Uterus (tissue), 4 donors: ENCODE data around the gene ZNF853. TPM values are rescaled to one million over a fixed set of nuclear protein-coding genes. Genes with fewer than 3 reads are reported as not detected.

Experiments
- DNase-seq, 2 donors: peaks; one replicate each; pipeline ENCODE4 v3.0.0-alpha.2; 2019 to 2020
- H3K27ac ChIP-seq, 2 donors: fragments of 200-600 bp; sonication (generic); 1 replicate in 1 of 2; 2 replicates in 1 of 2; pipeline ENCODE4 v1.5.1; 2016 to 2018
- H3K27me3 ChIP-seq, 2 donors: fragments of 200-600 bp; sonication (generic); one replicate each; pipeline ENCODE4 v1.5.1; 2018 to 2019; ENCODE audit warnings: control low read depth in 1 of 2
- H3K36me3 ChIP-seq, 2 donors: fragments of 200-600 bp; sonication (generic); one replicate each; pipeline ENCODE4 v1.5.1; 2019; ENCODE audit warnings: control low read depth in 1 of 2
- H3K4me1 ChIP-seq, 2 donors: fragments of 200-600 bp; sonication (generic); one replicate each; pipeline ENCODE4 v1.5.1; 2018 to 2019; ENCODE audit warnings: control low read depth in 1 of 2
- H3K4me3 ChIP-seq, 2 donors: fragments of 200-600 bp; sonication (generic); 1 replicate in 1 of 2; 2 replicates in 1 of 2; pipeline ENCODE4 v1.5.1; 2018 to 2019; ENCODE audit warnings: mild to moderate bottlenecking in 1 of 2
- H3K9me3 ChIP-seq, 2 donors: fragments of 200-600 bp; sonication (generic); one replicate each; pipeline ENCODE4 v1.5.1; 2019; ENCODE audit warnings: control low read depth in 1 of 2
- CTCF ChIP-seq, 4 experiments: fragments of 200-600 bp in 2 of 4; fragments of 450-650 bp in 2 of 4; sonication (generic) in 2 of 4; IDR thresholded peaks; one replicate each; pipeline ENCODE4 v1.5.1; 2016 to 2019; ENCODE audit warnings: antibody characterized with exemption in 4 of 4, mild to moderate bottlenecking in 2 of 4, moderate library complexity in 1 of 4
- POLR2A ChIP-seq, 2 donors: fragments of 450-650 bp; IDR thresholded peaks; one replicate each; pipeline ENCODE4 v1.6.1; 2016; ENCODE audit warnings: antibody characterized with exemption in 2 of 2, mild to moderate bottlenecking in 1 of 2, moderate library complexity in 1 of 2
- intact Hi-C: fragments of 100-400 bp; cut with DNase I; formaldehyde crosslinking; loops from one replicate; pipeline ENCODE4 v1.15.1; 2023; ENCODE audit warnings: low total_unique reads
- total RNA-seq, 4 donors: library from RNA; depleted of rRNA in 3 of 4; stranded (reverse); fragments of >200 nt in 3 of 4; gene quantifications; one replicate each; pipeline versions ENCODE4 v1.1.0 to v1.2.4, GENCODE V29; 2014 to 2023
- donor health status: DM: yes; HTN: yes; CAD: no.

Gene ZNF853
- total RNA-seq, 4 donors from 2014 or later, result 0.88 to 20.7 (median 11.8) TPM

- H3K9me3 ChIP-seq, result no peaks in the 10 kb centered on the region
- peaks cover 0 to 7% of the 10 kb centered on the region in 2 donors for H3K4me1 ChIP-seq
- no peaks in the 10 kb centered on the region for H3K36me3 ChIP-seq
- intact Hi-C loops, result no loop called here
- peak overlapping the region; percentile 52 to 59 for H3K27ac ChIP-seq
- no peaks in the 10 kb centered on the region for H3K27me3 ChIP-seq
- peak in 1 of 2 donors; percentile 25 for DNase-seq
- H3K4me3 ChIP-seq, result peak overlapping the region; percentile 67 to 81
- no peak for TF ChIP-seq CTCF (IDR thresholded peaks at IDR 0.05)
These were observed 529 bp downstream of the ZNF853 start for GRCh38 chr7:6615723-6616555.

- H3K27me3 ChIP-seq, result no peaks in the 10 kb centered on the region
- no peak for TF ChIP-seq CTCF (IDR thresholded peaks at IDR 0.05)
- no peak for TF ChIP-seq POLR2A (IDR thresholded peaks at IDR 0.05)
- no peak for DNase-seq
- no peak overlapping the region for H3K4me3 ChIP-seq
- no peaks in the 10 kb centered on the region for H3K36me3 ChIP-seq
- intact Hi-C loops, result no loop called here
- peaks cover 0 to 7% of the 10 kb centered on the region in 2 donors for H3K4me1 ChIP-seq
- no peaks in the 10 kb centered on the region for H3K9me3 ChIP-seq
- H3K27ac ChIP-seq, result no peak overlapping the region
These were observed 1.6 kb downstream of the ZNF853 start for GRCh38 chr7:6616854-6617643.

- no peak for TF ChIP-seq POLR2A (IDR thresholded peaks at IDR 0.05)
- TF ChIP-seq CTCF (IDR thresholded peaks at IDR 0.05), result no peak
- H3K9me3 ChIP-seq, result no peaks in the 10 kb centered on the region
- H3K27ac ChIP-seq, result no peak overlapping the region
- intact Hi-C loops, result no loop called here
- H3K4me3 ChIP-seq, result no peak overlapping the region
- H3K4me1 ChIP-seq, result peaks cover 0 to 7% of the 10 kb centered on the region in 2 donors
- no peaks in the 10 kb centered on the region for H3K27me3 ChIP-seq
- no peak for DNase-seq
- no peaks in the 10 kb centered on the region for H3K36me3 ChIP-seq
These were observed 3.2 kb downstream of the ZNF853 start for GRCh38 chr7:6618621-6619020.

- TF ChIP-seq POLR2A (IDR thresholded peaks at IDR 0.05), result no peak
- no peak for TF ChIP-seq CTCF (IDR thresholded peaks at IDR 0.05)
- Histone ChIP-seq H3K4me1 (peaks cover 0 to 7% of the 10 kb centered on the region in 2 donors), H3K27me3 (no peaks in the 10 kb centered on the region), H3K27ac (no peak overlapping the region), H3K4me3 (no peak overlapping the region), H3K9me3 (no peaks in the 10 kb centered on the region), H3K36me3 (no peaks in the 10 kb centered on the region)
- no peak for DNase-seq
- intact Hi-C loops, result no loop called here
These were observed 4.6 kb downstream of the ZNF853 start for GRCh38 chr7:6619961-6620360.
